Esophagus squamous epithelium (tissue), 4 donors: ENCODE measurements around the gene LRRC71.

Source experiments
- CTCF ChIP-seq, 6 experiments: fragments of 450-650 bp in 4 of 6; fragments of 200-600 bp in 2 of 6; sonication (generic) in 2 of 6; IDR thresholded peaks; one replicate each; pipeline ENCODE4 v1.5.1; 2016 to 2019; ENCODE audit warnings: antibody characterized with exemption in 6 of 6, mild to moderate bottlenecking in 4 of 6, moderate library complexity in 4 of 6
- POLR2A ChIP-seq, 4 donors: fragments of 450-650 bp; IDR thresholded peaks; one replicate each; pipeline ENCODE4 v1.6.1; 2017; ENCODE audit warnings: antibody characterized with exemption in 4 of 4, mild to moderate bottlenecking in 4 of 4, moderate library complexity in 3 of 4

GRCh38 chr1:156956333-156956732, 35.9 kb downstream of the LRRC71 start:
- no peak for TF ChIP-seq POLR2A (IDR thresholded peaks at IDR 0.05)
- TF ChIP-seq CTCF (IDR thresholded peaks at IDR 0.05) = no peak
